Measurements from ENCODE around the gene SP3.

Gene SP3

DNA sequence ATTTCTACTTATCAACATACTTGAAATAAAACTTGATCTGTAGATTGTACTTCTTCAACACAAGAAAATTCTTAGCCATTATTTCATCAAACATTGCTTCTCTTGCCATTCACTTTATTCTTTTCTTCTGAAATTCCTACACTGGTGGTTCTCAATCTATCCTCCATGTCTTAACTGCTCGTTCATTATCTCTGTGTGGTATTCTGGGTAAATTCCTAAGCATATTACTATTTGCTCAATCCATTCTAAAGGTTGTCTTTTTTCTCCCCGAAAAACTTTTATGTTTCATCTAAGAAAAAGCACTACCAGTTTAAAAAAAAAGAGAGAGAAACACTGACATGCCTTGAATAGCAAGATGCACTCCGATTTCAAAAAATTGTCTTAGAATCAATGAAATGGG is 18.0 kb downstream of the SP3 start:
- TF ChIP-seq, protein P1, sequence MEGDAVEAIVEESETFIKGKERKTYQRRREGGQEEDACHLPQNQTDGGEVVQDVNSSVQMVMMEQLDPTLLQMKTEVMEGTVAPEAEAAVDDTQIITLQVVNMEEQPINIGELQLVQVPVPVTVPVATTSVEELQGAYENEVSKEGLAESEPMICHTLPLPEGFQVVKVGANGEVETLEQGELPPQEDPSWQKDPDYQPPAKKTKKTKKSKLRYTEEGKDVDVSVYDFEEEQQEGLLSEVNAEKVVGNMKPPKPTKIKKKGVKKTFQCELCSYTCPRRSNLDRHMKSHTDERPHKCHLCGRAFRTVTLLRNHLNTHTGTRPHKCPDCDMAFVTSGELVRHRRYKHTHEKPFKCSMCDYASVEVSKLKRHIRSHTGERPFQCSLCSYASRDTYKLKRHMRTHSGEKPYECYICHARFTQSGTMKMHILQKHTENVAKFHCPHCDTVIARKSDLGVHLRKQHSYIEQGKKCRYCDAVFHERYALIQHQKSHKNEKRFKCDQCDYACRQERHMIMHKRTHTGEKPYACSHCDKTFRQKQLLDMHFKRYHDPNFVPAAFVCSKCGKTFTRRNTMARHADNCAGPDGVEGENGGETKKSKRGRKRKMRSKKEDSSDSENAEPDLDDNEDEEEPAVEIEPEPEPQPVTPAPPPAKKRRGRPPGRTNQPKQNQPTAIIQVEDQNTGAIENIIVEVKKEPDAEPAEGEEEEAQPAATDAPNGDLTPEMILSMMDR (conservative IDR thresholded peaks at IDR 0.05; ENCODE audit: low read length) = no peak
- DNase-seq (ENCODE audit: low read depth) = no peak
- no peak overlapping the region for H3K4me3 ChIP-seq (ENCODE audit: low read length)

DNA sequence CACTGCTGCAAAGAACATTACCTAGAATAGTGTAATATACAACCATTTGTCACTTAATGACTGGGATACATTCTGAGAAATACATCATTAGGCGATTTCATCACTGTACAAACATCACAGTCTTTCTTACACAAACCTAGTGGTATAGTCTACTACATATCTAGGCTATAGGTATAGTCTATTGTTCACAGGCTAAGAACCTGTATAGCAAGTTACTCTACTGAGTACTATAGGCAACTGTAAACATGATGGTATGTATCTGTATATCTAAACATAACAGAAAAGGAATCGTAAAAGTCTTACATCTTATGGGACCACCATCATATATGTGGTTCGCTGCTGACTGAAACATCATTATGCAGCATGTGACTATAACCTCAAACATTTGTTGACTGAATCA is 21.4 kb downstream of the SP3 start:
- no peak overlapping the region for H3K4me3 ChIP-seq (ENCODE audit: low read length)
- TF ChIP-seq, protein P1 (conservative IDR thresholded peaks at IDR 0.05; ENCODE audit: low read length) = no peak
- no peak for DNase-seq (ENCODE audit: low read depth)

DNA sequence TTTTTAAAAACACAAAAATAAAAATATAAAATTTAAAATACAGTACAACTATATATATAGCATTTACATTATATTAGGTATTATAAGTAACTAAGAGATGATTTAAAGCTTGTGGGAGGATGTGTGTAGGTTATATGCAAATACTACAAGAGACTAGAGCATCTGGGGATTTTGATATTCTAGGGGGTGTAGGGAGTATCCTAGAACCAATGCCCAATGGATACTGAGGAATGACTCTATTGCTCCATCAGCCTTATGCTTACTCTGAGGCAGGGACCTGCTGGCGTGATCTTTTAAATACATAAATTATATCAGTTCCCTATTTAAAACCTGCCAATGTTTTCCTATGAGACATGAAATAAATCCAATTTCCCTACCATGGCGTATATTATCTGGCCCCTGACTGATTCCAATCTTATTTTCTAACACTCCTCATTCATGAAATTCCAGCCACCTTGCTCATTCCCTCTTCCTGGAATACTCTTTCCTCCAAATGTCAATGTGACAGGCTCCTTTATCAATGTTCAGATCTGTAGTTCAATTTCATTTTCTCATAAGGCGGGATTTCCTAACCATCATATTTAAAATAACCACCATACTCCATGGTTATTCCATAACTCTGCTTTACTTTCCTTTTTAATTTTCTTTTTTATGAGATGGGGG is 22.2 kb downstream of the SP3 start:
- DNase-seq (ENCODE audit: low read depth) = no peak
- H3K4me3 ChIP-seq (ENCODE audit: low read length) = no peak overlapping the region
- TF ChIP-seq, protein P1 (conservative IDR thresholded peaks at IDR 0.05; ENCODE audit: low read length) = no peak

DNA sequence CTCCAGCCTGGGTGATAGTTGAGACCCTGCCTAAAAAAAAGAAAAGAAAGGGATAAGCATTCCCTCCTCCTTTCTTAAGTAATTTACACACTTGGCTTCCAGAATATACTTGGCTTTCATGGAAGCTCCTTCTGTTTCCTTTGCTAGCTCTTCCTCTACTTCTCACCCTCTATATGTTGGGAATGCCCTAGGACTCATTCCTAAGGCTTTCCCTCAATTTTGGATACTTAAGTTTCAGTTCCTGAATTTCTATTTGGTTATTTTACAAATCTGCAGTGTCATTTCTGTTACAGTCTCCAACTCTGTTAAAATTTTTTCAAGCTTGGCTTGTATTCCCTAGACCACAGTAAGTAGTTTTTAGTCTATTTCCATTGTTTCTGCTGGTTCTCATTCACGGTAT is 23.6 kb downstream of the SP3 start:
- no peak for DNase-seq (ENCODE audit: low read depth)
- H3K4me3 ChIP-seq (ENCODE audit: low read length) = no peak overlapping the region
- TF ChIP-seq, protein P1 (conservative IDR thresholded peaks at IDR 0.05; ENCODE audit: low read length) = no peak

DNA sequence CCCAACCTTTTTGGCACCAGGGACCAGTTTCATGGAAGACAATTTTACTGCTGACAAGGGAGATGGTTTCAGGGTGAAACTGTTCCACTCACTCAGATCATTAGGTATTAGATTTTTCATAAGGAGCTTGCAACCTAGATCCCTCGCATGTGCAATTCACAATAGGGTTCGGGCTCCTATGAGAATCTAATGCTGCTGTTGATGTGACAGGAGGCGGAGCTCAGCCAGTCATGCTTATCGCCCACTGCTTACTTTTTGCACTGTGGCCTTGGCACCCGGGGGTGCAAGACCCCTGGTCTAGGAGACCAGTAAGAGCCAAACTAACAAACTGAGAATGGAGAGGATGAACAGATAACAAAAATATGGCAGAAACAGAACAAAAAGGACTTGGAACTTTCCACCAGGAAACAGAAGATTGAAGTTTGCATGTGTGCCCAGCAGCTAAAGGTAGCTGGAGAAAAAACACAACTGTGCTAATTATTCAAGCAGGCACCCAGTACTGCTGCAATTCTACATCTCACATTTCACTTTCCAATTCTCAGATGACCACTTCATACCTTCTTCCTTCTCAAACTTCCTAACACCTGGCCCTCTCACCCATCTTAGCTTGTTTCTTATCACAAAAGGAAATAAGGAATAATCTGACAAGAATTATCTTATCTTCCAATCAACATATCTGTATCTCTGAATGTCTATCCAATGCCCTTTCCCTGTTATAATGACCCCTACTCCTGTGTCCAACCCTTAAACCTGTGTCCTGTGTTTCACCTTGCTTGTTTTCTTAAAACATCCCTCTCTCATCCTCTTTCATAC is 24.8 kb downstream of the SP3 start:
- DNase-seq (ENCODE audit: low read depth) = no peak
- TF ChIP-seq, protein P1 (conservative IDR thresholded peaks at IDR 0.05; ENCODE audit: low read length) = no peak
- no peak overlapping the region for H3K4me3 ChIP-seq (ENCODE audit: low read length)

DNA sequence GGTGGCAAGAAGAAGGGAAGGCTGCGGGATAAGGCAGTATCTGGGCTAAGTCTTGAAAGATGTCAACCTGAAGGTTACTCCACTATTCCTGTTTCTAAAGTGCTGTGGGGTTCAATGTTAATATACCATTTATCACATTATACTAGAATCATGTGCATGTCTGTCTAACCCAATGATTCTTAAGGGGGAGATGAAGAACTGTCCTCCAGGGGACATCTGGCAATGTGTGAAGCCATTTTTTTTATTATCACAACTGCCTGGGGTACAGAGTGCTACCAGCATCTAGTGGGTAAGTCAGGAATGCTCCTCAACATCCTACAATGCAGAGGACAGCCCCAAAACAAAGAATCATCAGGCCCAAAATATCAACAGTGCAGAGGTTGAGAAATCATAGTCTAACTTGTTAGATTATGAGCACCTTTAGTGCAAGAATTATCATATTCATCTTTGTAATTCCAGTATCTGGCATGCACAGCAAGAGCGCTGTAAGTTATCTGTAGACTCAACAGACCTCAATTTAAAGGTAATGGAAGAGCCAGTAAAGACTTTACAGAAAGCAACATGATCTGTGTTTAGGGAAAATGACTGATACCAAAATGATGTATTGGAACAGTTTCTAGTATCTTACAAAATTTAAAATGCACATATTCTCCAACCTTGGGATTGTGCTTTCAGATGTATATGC is 26.3 kb downstream of the SP3 start:
- TF ChIP-seq, protein P1 (conservative IDR thresholded peaks at IDR 0.05; ENCODE audit: low read length) = no peak
- H3K4me3 ChIP-seq (ENCODE audit: low read length) = no peak overlapping the region
- DNase-seq (ENCODE audit: low read depth) = no peak

All from AG10803 (cell line).